ENCODE measurements around the gene SIN3A.
"Not testable (repeated sequence)": the region's sequence is repeated elsewhere in the genome, so short reads cannot be mapped to it uniquely, and the experiment has no call there.

- TF ChIP-seq EZH2 (IDR thresholded peaks at IDR 0.05; ENCODE audit: low read depth); CTCF (conservative IDR thresholded peaks at IDR 0.05): not testable (repeated sequence)
These were observed 32.1 kb upstream of the SIN3A start for GRCh38 chr15:75483556-75483955.

Measured in PC-9 (cell line).